Right lung (tissue), 5 donors: Measurements from ENCODE around the gene CPVL. TPM values are rescaled to one million over a fixed set of nuclear protein-coding genes. Genes with fewer than 3 reads are reported as not detected.
"Not testable (repeated sequence)": the region's sequence is repeated elsewhere in the genome, so short reads cannot be mapped to it uniquely, and the experiment has no call there.

ENCODE experiments used
- DNase-seq, 2 donors: peaks; one replicate each; pipeline ENCODE4 v3.0.0-alpha.2; 2013
- polyA plus RNA-seq, 5 donors: library from polyadenylated mRNA; unstranded; fragments of 120-200 nt; gene quantifications; one replicate each; pipeline versions ENCODE4 v1.2.1 to v1.2.3, GENCODE V29; 2013; ENCODE audit warnings: inconsistent platforms in 1 of 5, low replicate concordance in 1 of 5; ENCODE audit not compliant: insufficient read length in 5 of 5, insufficient read depth in 1 of 5

The CPVL gene
- polyA plus RNA-seq, 5 donors: 8.2 to 13.3 (median 11.6) TPM

- not testable (repeated sequence) for DNase-seq
Observed at GRCh38 chr7:29093091-29093490, 53.2 kb downstream of the CPVL start.

- no peak for DNase-seq
Observed at GRCh38 chr7:29091715-29092114, 54.6 kb downstream of the CPVL start.

GRCh38 chr7:29090836-29091601 is 55.3 kb downstream of the CPVL start:
- DNase-seq: peak; percentile 95 to 96

- no peak for DNase-seq
Observed at GRCh38 chr7:29090151-29090805, 56.1 kb downstream of the CPVL start.

- no peak for DNase-seq
Observed at GRCh38 chr7:29087840-29088170, 58.5 kb downstream of the CPVL start.

DNA sequence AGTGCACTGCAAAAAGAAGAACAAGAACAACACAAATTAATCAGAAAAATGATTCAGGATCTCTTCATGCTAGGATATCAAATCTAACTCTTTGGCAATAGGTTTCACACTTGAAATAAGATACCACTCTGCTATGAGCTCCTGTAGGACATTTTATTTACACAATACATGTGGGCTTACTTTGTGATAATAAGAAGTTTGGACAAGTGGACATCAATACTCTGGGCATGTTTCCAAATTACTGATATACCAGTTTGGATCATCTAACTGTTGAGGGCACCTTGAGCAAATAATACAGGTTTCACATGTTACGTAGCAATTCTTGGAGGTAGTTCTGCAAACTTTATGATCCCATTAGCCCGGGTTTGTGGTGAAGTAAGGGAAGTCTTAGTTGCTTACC is 59.8 kb downstream of the CPVL start:
- DNase-seq: no peak

DNA sequence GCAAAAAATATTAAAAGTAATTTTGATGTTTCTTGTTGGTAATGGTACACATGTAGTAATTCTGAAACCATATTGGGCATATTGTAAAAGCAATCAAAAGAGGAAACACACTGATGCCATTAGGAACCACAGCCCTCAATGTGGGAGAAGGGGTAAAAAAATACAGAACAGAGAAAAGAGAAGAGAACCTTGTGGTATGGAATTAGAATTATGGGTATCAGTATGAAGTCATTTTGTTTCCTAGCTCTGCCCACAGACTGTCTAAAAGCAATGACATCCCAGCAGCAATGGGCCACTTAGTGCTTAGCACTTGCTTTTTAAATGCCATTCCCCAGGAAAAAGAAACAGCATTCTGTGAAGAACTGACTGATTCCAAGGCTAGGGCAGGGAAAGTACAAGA is 61.5 kb downstream of the CPVL start:
- DNase-seq: no peak

- DNase-seq: no peak
Observed at GRCh38 chr7:29080803-29081202, 65.5 kb downstream of the CPVL start.

DNA sequence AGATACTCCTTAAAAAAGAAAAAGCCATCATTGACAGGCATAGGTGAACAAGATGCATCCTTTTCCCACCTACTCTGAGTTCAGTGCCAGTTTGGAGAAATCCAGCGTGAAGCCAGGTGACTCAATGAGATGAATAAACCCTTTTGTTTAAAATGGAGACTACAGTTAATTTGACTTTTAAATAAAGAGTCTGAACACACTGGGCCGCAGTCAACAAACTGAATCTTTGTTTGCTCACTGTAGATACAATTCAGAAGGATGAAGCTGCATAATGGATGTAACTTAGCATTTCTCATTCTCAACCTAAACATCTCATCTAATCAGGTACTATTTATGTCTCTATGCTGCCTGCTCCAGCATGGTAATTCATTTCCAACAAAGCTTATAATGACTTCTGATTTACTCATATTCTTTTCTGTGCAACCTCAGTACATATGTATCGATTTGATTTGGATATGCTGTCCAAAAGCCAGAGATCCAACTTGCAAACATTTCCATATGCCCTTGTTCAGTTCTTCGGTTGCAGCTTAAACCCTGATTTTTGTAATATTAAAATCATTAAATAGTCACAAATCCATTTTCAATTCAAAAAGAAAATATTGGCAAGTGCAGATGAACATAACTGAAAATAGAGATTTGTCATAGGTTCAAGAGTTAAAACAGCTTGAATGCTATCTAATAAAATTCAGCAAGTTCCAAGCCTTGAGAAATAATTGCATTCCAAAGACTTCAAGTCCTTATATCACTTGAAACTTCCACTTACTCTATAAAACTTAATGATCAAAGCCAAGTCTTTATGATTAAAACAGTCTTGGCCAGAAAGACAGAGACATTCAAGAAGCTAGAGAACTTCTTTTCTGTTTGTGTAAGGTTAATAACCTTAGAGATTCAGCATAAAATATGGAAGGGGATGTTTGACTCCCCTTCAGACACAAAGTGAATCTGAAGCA is 67.8 kb downstream of the CPVL start:
- DNase-seq: no peak

- no peak for DNase-seq
Observed at GRCh38 chr7:29077854-29078253, 68.5 kb downstream of the CPVL start.

DNA sequence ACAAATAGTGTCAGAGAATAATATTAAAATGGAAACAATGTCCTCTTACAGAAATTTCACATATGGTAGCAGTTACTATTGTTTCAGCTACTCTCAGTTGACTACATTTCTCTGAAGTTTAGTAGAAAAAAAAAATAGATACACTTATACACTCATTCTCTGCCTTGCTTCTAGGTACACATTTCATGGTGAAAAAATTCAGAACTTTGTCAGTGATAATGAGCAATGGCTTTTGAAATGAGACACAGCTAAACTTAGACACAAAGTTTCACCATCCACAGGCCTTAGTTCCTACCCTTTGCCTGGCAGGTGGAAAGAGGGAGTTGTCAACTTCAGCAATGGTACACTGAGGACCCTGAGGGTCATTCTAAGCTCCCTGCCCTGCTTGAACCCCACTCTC is 69.2 kb downstream of the CPVL start:
- DNase-seq: no peak

DNA sequence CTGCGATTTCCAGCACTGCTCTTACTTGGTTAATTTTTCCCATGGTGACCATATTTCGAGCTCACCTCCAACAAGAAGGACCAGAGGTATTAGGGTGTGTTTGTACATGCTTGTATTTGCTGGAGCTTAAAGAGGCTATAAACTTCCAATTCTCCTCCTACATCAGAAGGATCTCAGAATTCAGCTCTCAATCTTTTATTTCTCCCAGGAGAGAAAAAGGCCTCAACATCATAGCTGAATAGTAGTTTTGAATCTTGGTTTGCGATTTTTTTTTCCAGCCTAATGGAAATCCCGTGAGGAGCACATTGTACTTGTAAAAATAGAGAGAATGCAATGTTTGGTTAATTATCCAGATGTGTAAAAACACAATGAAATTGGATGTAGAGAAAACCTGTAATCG is 69.7 kb downstream of the CPVL start:
- DNase-seq: no peak

GRCh38 chr7:29075606-29076005 is 70.7 kb downstream of the CPVL start:
- no peak for DNase-seq

DNA sequence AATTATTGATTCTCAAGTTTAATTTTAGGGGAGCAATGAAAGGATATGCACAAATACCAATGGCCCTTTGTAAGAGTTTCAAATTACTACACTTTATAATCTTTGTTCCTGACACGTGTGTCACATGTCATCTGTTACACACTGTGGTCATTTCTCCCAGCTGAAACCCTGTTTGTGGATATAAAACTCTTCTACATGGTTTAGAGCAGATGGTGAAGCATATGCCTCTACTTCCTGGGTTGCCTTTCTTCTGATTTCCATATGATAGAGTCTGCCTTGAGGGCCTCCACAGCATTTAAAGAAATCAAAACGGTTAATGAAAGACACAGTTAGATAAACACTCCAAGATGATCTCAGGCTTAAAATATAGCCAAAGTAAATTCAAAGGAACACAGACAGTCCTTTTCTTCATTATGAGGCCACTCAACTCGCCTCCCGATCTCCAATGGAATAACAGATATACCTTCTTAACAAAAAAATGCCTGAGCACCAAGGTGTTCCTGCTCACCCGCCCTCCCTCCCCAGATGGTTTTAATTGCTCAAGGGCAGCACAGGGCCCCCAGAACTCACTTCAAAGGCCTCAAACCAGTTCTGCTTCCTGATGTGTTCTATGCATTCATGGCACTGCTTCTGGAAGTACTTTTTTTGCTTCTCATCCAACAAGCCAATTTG is 75.0 kb downstream of the CPVL start:
- no peak for DNase-seq

GRCh38 chr7:29066641-29067040 is 79.7 kb downstream of the CPVL start:
- DNase-seq: no peak

GRCh38 chr7:29065181-29065857 is 81.0 kb downstream of the CPVL start:
- DNase-seq: peak in 1 of 2 donors; percentile 53

DNA sequence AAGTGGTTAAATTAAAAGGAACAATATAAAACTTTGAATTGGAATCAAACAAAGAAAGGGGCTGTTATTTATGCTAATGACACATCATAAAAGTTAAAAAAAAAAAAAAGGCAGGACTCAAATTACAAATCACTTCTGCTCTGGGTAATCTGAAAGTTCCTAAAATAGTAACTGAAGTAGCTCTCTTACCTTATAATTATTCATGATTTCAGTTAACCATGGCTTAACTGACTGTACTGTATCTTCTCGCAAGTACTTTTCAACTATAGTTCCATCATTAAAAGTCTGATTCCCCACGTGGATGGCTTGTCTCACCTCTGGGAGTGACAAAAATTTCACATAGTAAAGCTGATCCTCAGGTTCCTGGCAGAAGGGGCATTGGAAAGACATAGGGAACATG is 82.5 kb downstream of the CPVL start:
- DNase-seq: no peak

DNA sequence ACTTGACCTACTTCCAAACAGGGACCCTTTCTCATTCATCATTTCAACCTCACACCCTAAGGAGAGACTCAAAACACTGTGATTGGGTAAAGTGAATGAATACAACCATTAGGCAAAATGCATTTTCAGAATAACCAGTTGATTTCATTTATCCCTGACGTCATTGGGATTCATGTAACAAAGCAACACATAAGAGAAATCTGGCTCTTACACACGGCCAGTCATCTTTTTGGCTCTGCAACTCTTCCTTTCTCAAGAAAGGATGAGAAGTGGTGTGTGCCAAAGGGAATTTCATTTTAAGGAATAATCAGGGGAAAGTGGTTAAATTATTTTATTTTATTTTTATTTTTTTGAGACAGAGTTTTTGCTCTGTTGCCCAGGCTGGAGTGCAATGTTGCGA is 83.1 kb downstream of the CPVL start:
- no peak for DNase-seq

DNA sequence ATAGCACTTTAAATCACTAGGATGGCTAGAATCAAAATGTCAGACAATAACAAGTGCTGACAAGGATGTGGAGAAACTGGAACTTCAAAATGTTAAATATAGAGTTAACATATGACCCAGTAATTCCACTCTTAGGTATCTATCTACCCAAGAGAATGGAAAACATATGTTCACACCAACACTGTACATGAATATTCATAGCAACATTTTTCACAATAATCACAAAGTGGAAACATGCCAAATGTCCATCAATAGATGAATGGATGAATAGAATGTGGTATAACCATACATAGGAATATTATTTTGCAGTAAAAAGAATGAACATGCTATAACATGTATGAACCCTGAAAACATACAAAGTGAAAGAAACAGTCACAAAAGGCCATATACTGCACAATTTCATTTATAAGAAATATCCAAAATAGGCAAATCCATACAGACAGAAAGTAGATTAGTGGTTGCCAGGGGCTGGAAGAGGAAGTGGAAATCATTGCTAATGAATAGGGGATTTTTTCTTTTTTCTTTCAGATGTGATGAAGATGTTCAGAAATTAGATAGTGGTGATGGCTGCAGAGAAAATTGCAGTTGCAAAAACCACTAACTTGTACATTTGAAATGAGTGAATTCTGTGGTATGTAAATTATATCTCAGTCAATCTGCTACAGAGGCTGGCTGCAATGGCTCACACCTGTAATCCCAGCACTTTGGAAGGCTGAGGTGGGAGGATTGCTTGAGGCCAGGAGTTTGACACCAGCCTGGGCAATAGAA is 93.0 kb downstream of the CPVL start:
- no peak for DNase-seq

DNA sequence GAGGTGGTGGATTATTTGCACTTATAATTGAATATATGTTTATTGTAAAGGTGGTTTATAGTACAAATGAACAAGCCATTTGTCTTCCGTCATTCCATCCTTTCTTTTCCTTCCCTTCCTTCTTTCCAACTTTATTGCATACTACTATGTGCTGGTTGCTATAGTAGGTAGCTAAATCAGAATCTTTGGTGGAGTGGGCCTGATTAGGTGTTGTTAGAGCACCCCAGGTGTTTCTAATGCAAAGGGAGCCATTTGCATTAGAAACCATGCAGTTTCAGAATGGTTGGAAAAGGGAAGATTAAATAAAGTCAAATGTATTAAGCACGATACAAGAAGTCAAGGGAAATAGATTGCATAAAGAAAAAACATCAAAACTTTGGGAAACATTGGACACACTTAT is 99.4 kb downstream of the CPVL start:
- no peak for DNase-seq
